Keratinocyte (primary cell): ENCODE measurements around the gene PTEN. TPM values are rescaled to one million over a fixed set of nuclear protein-coding genes. Genes with fewer than 3 reads are reported as not detected.

Source experiments
- DNase-seq: peaks from one replicate; pipeline ENCODE4 v3.0.0-alpha.2; 2011; ENCODE audit warnings: low read depth, missing footprints, low spot score
- FAIRE-seq: peaks from 2 replicates; lab custom pipeline; 2011; peaks lifted over from hg19 to GRCh38; lab: Jason Lieb, UNC
- H2AFZ ChIP-seq: 2 replicates; pipeline ENCODE4 v1.6.0; 2012; ENCODE audit warnings: low read length, control low read depth, inconsistent platforms; ENCODE audit not compliant: control insufficient read depth
- H3K27ac ChIP-seq: 2 replicates; pipeline ENCODE4 v1.5.1; 2011; ENCODE audit warnings: low read length; ENCODE audit not compliant: control insufficient read depth, insufficient read depth
- H3K27me3 ChIP-seq: 3 replicates; pipeline ENCODE4 v1.6.0; 2011; ENCODE audit warnings: low read length; ENCODE audit not compliant: control insufficient read depth, insufficient read depth; ENCODE audit errors: extremely low read depth
- H3K36me3 ChIP-seq, 2 experiments: 2 replicates in 1 of 2; 3 replicates in 1 of 2; pipeline ENCODE4 v1.5.1; 2011; ENCODE audit warnings: low read length in 2 of 2, mild to moderate bottlenecking in 1 of 2; ENCODE audit not compliant: control insufficient read depth in 2 of 2, insufficient read depth in 2 of 2; ENCODE audit errors: extremely low read depth in 1 of 2
- H3K4me1 ChIP-seq: 3 replicates; pipeline ENCODE4 v1.5.1; 2011; ENCODE audit warnings: low read length; ENCODE audit not compliant: control insufficient read depth, insufficient read depth; ENCODE audit errors: extremely low read depth
- H3K4me2 ChIP-seq: 3 replicates; pipeline ENCODE4 v1.6.0; 2011; ENCODE audit warnings: low read depth, low read length; ENCODE audit not compliant: control insufficient read depth, insufficient read depth; ENCODE audit errors: extremely low read depth
- H3K4me3 ChIP-seq, 3 experiments: fragments of 200-600 bp in 1 of 3; sonication (generic) in 1 of 3; 2 replicates in 2 of 3; 3 replicates in 1 of 3; pipeline ENCODE4 v1.5.1; 2011 to 2016; ENCODE audit warnings: low read length in 3 of 3, mild to moderate bottlenecking in 3 of 3, control low read depth in 2 of 3, inconsistent platforms in 1 of 3, low read depth in 1 of 3, mixed read lengths in 1 of 3, mixed run types in 1 of 3, moderate library complexity in 1 of 3; ENCODE audit not compliant: control insufficient read depth in 2 of 3, insufficient read depth in 2 of 3; ENCODE audit errors: extremely low read depth in 1 of 3
- H3K79me2 ChIP-seq: 2 replicates; pipeline ENCODE4 v1.6.0; 2012; ENCODE audit warnings: low read length; ENCODE audit not compliant: control insufficient read depth, insufficient read depth
- H3K9ac ChIP-seq: 3 replicates; pipeline ENCODE4 v1.6.0; 2011; ENCODE audit warnings: low read length; ENCODE audit not compliant: control insufficient read depth, insufficient read depth; ENCODE audit errors: extremely low read depth
- H3K9me1 ChIP-seq: 3 replicates; pipeline ENCODE4 v1.6.0; 2011; ENCODE audit warnings: low read length; ENCODE audit not compliant: control insufficient read depth, insufficient read depth; ENCODE audit errors: extremely low read depth
- H3K9me3 ChIP-seq: 2 replicates; pipeline ENCODE4 v1.5.1; 2012; ENCODE audit warnings: low read depth, low read length; ENCODE audit not compliant: control insufficient read depth
- H4K20me1 ChIP-seq: 3 replicates; pipeline ENCODE4 v1.6.0; 2011; ENCODE audit warnings: low read length; ENCODE audit not compliant: control insufficient read depth, insufficient read depth; ENCODE audit errors: extremely low read depth
- CTCF ChIP-seq, 3 experiments: IDR thresholded peaks in 1 of 3; conservative IDR thresholded peaks in 1 of 3; optimal IDR thresholded peaks in 1 of 3; 2 replicates in 2 of 3; 3 replicates in 1 of 3; pipeline versions ENCODE3 to v1.5.1; 2011; ENCODE audit warnings: low read length in 3 of 3, mild to moderate bottlenecking in 3 of 3, moderate library complexity in 2 of 3, control low read depth in 1 of 3, inconsistent platforms in 1 of 3; ENCODE audit not compliant: insufficient read depth in 2 of 3; ENCODE audit errors: extremely low read depth in 1 of 3
- EZH2 ChIP-seq: IDR thresholded peaks from one replicate; pipeline ENCODE4 v1.6.1; 2012; ENCODE audit warnings: inconsistent platforms, mild to moderate bottlenecking, low read length, moderate library complexity
- dilution Hi-C: fragments of 300-500 bp; cut with MboI; formaldehyde crosslinking; loops from one replicate; pipeline ENCODE4 v1.7.0; 2020; ENCODE audit warnings: low sequenced_read_pairs; ENCODE audit not compliant: extremely low pct_ligation_motif_present
- polyA plus RNA-seq, 5 experiments: library from polyadenylated mRNA; depleted of rRNA in 3 of 5; stranded (reverse) in 3 of 5; stranded (forward) in 1 of 5; unstranded in 1 of 5; fragments of >200 nt; gene quantifications; 1 replicate in 1 of 5; 2 replicates in 3 of 5; 3 replicates in 1 of 5; pipeline versions ENCODE4 v1.2.1 to v1.2.3, GENCODE V29; 2011 to 2012; ENCODE audit warnings: missing spikeins in 2 of 5, low read depth in 1 of 5, low replicate concordance in 1 of 5

Gene PTEN
- polyA plus RNA-seq, 1 donor (not counting 4 experiments of a cell fraction or from before 2014, with no cell fraction given): 39.4 TPM

- dilution Hi-C loops: no loop called here
- H3K27ac ChIP-seq: peak overlapping the region; percentile 77
- no peak overlapping the region for H3K4me3 ChIP-seq
- H3K9me1 ChIP-seq: no peaks in the 10 kb centered on the region
- H3K9ac ChIP-seq: no peak overlapping the region
- H3K36me3 ChIP-seq: no peaks in the 10 kb centered on the region
- H3K4me1 ChIP-seq: peaks cover 40% of the 10 kb centered on the region
- DNase-seq (no peak), FAIRE-seq (no peak)
- H3K4me2 ChIP-seq: peak overlapping the region; percentile 61
- H2AFZ ChIP-seq: no peak overlapping the region
- no peaks in the 10 kb centered on the region for H3K79me2 ChIP-seq
- TF ChIP-seq EZH2: no peak
- H3K9me3 ChIP-seq: no peaks in the 10 kb centered on the region
- H4K20me1 ChIP-seq: no peaks in the 10 kb centered on the region
- H3K27me3 ChIP-seq: no peaks in the 10 kb centered on the region
Observed at GRCh38 chr10:87844837-87845623, 18.4 kb upstream of the PTEN start.

DNA sequence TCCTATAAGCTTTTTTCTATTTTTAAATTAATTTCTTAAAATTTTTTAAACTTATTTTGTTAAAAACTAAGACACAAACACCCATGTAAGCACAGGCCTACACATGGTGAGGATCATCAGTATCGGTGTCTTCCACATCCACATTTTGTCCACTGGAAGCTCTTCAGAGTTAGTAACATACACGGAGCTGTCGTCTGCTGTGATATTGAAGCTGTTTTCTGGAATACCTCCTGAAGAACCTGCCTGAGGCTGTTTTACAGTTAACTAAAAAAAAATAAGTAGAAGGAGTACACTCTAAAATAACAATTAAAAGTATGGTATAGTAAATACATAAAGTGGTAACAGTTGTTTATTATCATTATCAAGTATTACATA is 17.8 kb upstream of the PTEN start:
- H3K9me3 ChIP-seq: no peaks in the 10 kb centered on the region
- H3K27ac ChIP-seq: peak overlapping the region; percentile 77
- peak overlapping the region; percentile 55 for H3K4me2 ChIP-seq
- H4K20me1 ChIP-seq: no peaks in the 10 kb centered on the region
- TF ChIP-seq CTCF (optimal IDR thresholded peaks at IDR 0.05 in 1 of 3, IDR thresholded peaks at IDR 0.05 in 1 of 3, conservative IDR thresholded peaks at IDR 0.05 in 1 of 3; ENCODE audit: extremely low read depth in 1 of 3, insufficient read depth in 2 of 3, low read length in 3 of 3) (no peak), EZH2 (no peak)
- H3K36me3 ChIP-seq: no peaks in the 10 kb centered on the region
- H3K9ac ChIP-seq: no peak overlapping the region
- no peak for DNase-seq
- dilution Hi-C loops: no loop called here
- no peaks in the 10 kb centered on the region for H3K27me3 ChIP-seq
- peaks cover 40% of the 10 kb centered on the region for H3K4me1 ChIP-seq
- no peak overlapping the region for H3K4me3 ChIP-seq
- H3K9me1 ChIP-seq: no peaks in the 10 kb centered on the region
- no peaks in the 10 kb centered on the region for H3K79me2 ChIP-seq
- FAIRE-seq: no peak
- no peak overlapping the region for H2AFZ ChIP-seq
